HEK293 (cell line): ENCODE data around the gene MALT1.

Experiments
- CTCF ChIA-PET: fragments of 350-600 bp; formaldehyde crosslinking; extraction: SDS; loops from one replicate; lab custom pipeline; 2021; ENCODE audit warnings: antibody characterized with exemption; lab: Yijun Ruan, JAX
- POLR2A ChIA-PET: fragments of 300-600 bp; formaldehyde crosslinking; extraction: SDS; loops from one replicate; lab custom pipeline; 2020; ENCODE audit warnings: antibody characterized with exemption, inconsistent platforms; lab: Yijun Ruan, JAX
- H3K27ac ChIP-seq: fragments of 200-500 bp; sonication (Bioruptor generic); 2 replicates; pipeline ENCODE4 v1.5.1; 2014; ENCODE audit warnings: low read depth, low read length, control low read depth, inconsistent platforms; ENCODE audit errors: extremely low read depth
- H3K36me3 ChIP-seq, 2 experiments: fragments of 200-500 bp in 1 of 2; sonication (Bioruptor generic) in 1 of 2; 1 replicate in 1 of 2; 2 replicates in 1 of 2; pipeline ENCODE4 v1.5.1; 2014 to 2017; ENCODE audit warnings: inconsistent platforms in 2 of 2, low read length in 2 of 2; ENCODE audit not compliant: control insufficient read depth in 2 of 2, insufficient read depth in 1 of 2
- H3K4me1 ChIP-seq: fragments of 200-500 bp; sonication (Bioruptor generic); 2 replicates; pipeline ENCODE4 v1.5.1; 2014; ENCODE audit warnings: mild to moderate bottlenecking, low read length, inconsistent platforms; ENCODE audit not compliant: control insufficient read depth, insufficient read depth
- H3K4me3 ChIP-seq: 2 replicates; pipeline ENCODE4 v1.5.1; 2011; ENCODE audit warnings: low read depth, mild to moderate bottlenecking, control low read depth, low read length, moderate library complexity
- H3K9me3 ChIP-seq: fragments of 200-500 bp; sonication (Bioruptor generic); 2 replicates; pipeline ENCODE4 v1.5.1; 2014; ENCODE audit warnings: low read depth, low read length, inconsistent platforms; ENCODE audit not compliant: control insufficient read depth, insufficient read depth
- GLI2 ChIP-seq: fragments of 450-650 bp; formaldehyde crosslinking; IDR thresholded peaks from 2 replicates; pipeline ENCODE4; 2017; ENCODE audit warnings: missing biosample characterization, missing genetic modification characterization, low read depth, borderline replicate concordance
- GLI4 ChIP-seq: fragments of 450-650 bp; formaldehyde crosslinking; IDR thresholded peaks from 2 replicates; pipeline ENCODE4 v1.5.1; 2016; ENCODE audit warnings: missing biosample characterization, missing genetic modification characterization
- ZBTB7A ChIP-seq: fragments of 450-650 bp; formaldehyde crosslinking; IDR thresholded peaks from 2 replicates; pipeline ENCODE4 v1.5.1; 2016; ENCODE audit warnings: low read depth, missing biosample characterization, missing genetic modification characterization
- ZFP37 ChIP-seq: fragments of 450-650 bp; formaldehyde crosslinking; IDR thresholded peaks from 2 replicates; pipeline ENCODE4 v1.5.1; 2016; ENCODE audit warnings: missing biosample characterization, missing genetic modification characterization
- ZNF133 ChIP-seq: fragments of 450-650 bp; formaldehyde crosslinking; IDR thresholded peaks from 2 replicates; pipeline ENCODE4 v1.5.1; 2016; ENCODE audit warnings: missing biosample characterization, missing genetic modification characterization
- ZNF211 ChIP-seq: fragments of 450-650 bp; formaldehyde crosslinking; IDR thresholded peaks from 2 replicates; pipeline ENCODE4 v1.5.1; 2016; ENCODE audit warnings: low read depth, missing biosample characterization, missing genetic modification characterization
- ZNF248 ChIP-seq: fragments of 450-650 bp; formaldehyde crosslinking; IDR thresholded peaks from 2 replicates; pipeline ENCODE4 v1.5.1; 2017; ENCODE audit warnings: missing biosample characterization, missing genetic modification characterization
- ZNF600 ChIP-seq: fragments of 450-650 bp; formaldehyde crosslinking; IDR thresholded peaks from 2 replicates; pipeline ENCODE4 v1.5.1; 2016; ENCODE audit warnings: missing biosample characterization, missing genetic modification characterization
- ZNF629 ChIP-seq: fragments of 450-650 bp; formaldehyde crosslinking; IDR thresholded peaks from 2 replicates; pipeline ENCODE4 v1.5.1; 2017; ENCODE audit warnings: missing biosample characterization, missing genetic modification characterization
- TF ChIP-seq, protein P1 (sequence below): fragments of 450-650 bp; formaldehyde crosslinking; IDR thresholded peaks from 2 replicates; pipeline ENCODE4 v1.5.1; 2017; ENCODE audit warnings: missing biosample characterization, missing genetic modification characterization
- TF ChIP-seq, protein P2 (sequence below): fragments of 450-650 bp; formaldehyde crosslinking; IDR thresholded peaks from 2 replicates; pipeline ENCODE4 v1.5.1; 2016; ENCODE audit warnings: missing biosample characterization, missing genetic modification characterization
- TF ChIP-seq, protein P3 (sequence below): fragments of 450-650 bp; formaldehyde crosslinking; IDR thresholded peaks from 2 replicates; pipeline ENCODE4 v1.5.1; 2016; ENCODE audit warnings: missing biosample characterization, missing genetic modification characterization, borderline replicate concordance
- TF ChIP-seq, protein P4 (sequence below): fragments of 450-650 bp; formaldehyde crosslinking; IDR thresholded peaks from 2 replicates; pipeline ENCODE4 v1.5.1; 2016; ENCODE audit warnings: missing biosample characterization, missing genetic modification characterization
- TF ChIP-seq, protein P5 (sequence below): fragments of 450-650 bp; formaldehyde crosslinking; IDR thresholded peaks from 2 replicates; pipeline ENCODE4 v1.5.1; 2017; ENCODE audit warnings: missing biosample characterization, mild to moderate bottlenecking, missing genetic modification characterization, moderate library complexity
- TF ChIP-seq, protein P6 (sequence below): fragments of 450-650 bp; formaldehyde crosslinking; IDR thresholded peaks from 2 replicates; pipeline ENCODE4 v1.5.1; 2016; ENCODE audit warnings: missing biosample characterization, missing genetic modification characterization

Gene MALT1

DNA sequence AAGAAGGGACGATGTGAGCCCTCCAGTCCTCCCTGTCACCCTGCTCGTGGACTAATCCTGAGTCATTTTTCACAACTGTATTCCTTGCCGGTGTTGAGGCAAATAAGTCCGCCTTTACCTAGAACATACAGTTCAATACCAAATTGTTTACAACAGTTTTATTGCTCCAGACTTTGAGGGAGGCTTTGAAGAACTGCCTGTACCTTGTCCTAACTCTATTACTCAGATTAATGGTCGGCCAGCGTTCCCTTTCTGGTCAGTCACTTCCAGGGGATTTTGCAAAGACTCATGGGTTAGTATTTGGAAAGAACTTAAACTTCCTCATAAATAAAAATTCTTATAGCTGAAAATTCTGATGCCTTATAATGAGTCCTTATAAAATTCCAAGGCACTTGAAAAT, 108.3 kb downstream of the MALT1 start:
- Histone ChIP-seq H3K9me3 (no peaks in the 10 kb centered on the region), H3K36me3 (no peaks in the 10 kb centered on the region), H3K27ac (no peak overlapping the region), H3K4me1 (peaks cover 2% of the 10 kb centered on the region), H3K4me3 (no peak overlapping the region)
- TF ChIP-seq, protein P1, sequence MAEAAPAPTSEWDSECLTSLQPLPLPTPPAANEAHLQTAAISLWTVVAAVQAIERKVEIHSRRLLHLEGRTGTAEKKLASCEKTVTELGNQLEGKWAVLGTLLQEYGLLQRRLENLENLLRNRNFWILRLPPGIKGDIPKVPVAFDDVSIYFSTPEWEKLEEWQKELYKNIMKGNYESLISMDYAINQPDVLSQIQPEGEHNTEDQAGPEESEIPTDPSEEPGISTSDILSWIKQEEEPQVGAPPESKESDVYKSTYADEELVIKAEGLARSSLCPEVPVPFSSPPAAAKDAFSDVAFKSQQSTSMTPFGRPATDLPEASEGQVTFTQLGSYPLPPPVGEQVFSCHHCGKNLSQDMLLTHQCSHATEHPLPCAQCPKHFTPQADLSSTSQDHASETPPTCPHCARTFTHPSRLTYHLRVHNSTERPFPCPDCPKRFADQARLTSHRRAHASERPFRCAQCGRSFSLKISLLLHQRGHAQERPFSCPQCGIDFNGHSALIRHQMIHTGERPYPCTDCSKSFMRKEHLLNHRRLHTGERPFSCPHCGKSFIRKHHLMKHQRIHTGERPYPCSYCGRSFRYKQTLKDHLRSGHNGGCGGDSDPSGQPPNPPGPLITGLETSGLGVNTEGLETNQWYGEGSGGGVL (tag by site-specific recombination), result no peak
- TF ChIP-seq ZBTB7A, result no peak
- TF ChIP-seq ZNF629 (tag by site-specific recombination), result no peak
- no peak for TF ChIP-seq GLI4 (tag by site-specific recombination)
- TF ChIP-seq, protein P2, sequence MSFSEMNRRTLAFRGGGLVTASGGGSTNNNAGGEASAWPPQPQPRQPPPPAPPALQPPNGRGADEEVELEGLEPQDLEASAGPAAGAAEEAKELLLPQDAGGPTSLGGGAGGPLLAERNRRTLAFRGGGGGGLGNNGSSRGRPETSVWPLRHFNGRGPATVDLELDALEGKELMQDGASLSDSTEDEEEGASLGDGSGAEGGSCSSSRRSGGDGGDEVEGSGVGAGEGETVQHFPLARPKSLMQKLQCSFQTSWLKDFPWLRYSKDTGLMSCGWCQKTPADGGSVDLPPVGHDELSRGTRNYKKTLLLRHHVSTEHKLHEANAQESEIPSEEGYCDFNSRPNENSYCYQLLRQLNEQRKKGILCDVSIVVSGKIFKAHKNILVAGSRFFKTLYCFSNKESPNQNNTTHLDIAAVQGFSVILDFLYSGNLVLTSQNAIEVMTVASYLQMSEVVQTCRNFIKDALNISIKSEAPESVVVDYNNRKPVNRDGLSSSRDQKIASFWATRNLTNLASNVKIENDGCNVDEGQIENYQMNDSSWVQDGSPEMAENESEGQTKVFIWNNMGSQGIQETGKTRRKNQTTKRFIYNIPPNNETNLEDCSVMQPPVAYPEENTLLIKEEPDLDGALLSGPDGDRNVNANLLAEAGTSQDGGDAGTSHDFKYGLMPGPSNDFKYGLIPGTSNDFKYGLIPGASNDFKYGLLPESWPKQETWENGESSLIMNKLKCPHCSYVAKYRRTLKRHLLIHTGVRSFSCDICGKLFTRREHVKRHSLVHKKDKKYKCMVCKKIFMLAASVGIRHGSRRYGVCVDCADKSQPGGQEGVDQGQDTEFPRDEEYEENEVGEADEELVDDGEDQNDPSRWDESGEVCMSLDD (tag by site-specific recombination), result no peak
- no peak for TF ChIP-seq GLI2
- TF ChIP-seq, protein P3, sequence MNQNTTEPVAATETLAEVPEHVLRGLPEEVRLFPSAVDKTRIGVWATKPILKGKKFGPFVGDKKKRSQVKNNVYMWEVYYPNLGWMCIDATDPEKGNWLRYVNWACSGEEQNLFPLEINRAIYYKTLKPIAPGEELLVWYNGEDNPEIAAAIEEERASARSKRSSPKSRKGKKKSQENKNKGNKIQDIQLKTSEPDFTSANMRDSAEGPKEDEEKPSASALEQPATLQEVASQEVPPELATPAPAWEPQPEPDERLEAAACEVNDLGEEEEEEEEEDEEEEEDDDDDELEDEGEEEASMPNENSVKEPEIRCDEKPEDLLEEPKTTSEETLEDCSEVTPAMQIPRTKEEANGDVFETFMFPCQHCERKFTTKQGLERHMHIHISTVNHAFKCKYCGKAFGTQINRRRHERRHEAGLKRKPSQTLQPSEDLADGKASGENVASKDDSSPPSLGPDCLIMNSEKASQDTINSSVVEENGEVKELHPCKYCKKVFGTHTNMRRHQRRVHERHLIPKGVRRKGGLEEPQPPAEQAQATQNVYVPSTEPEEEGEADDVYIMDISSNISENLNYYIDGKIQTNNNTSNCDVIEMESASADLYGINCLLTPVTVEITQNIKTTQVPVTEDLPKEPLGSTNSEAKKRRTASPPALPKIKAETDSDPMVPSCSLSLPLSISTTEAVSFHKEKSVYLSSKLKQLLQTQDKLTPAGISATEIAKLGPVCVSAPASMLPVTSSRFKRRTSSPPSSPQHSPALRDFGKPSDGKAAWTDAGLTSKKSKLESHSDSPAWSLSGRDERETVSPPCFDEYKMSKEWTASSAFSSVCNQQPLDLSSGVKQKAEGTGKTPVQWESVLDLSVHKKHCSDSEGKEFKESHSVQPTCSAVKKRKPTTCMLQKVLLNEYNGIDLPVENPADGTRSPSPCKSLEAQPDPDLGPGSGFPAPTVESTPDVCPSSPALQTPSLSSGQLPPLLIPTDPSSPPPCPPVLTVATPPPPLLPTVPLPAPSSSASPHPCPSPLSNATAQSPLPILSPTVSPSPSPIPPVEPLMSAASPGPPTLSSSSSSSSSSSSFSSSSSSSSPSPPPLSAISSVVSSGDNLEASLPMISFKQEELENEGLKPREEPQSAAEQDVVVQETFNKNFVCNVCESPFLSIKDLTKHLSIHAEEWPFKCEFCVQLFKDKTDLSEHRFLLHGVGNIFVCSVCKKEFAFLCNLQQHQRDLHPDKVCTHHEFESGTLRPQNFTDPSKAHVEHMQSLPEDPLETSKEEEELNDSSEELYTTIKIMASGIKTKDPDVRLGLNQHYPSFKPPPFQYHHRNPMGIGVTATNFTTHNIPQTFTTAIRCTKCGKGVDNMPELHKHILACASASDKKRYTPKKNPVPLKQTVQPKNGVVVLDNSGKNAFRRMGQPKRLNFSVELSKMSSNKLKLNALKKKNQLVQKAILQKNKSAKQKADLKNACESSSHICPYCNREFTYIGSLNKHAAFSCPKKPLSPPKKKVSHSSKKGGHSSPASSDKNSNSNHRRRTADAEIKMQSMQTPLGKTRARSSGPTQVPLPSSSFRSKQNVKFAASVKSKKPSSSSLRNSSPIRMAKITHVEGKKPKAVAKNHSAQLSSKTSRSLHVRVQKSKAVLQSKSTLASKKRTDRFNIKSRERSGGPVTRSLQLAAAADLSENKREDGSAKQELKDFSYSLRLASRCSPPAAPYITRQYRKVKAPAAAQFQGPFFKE (tag by site-specific recombination), result no peak
- no peak for TF ChIP-seq ZNF133 (tag by site-specific recombination)
- no peak for TF ChIP-seq ZNF600 (tag by site-specific recombination)
- TF ChIP-seq ZNF211 (tag by site-specific recombination), result no peak
- TF ChIP-seq ZFP37 (tag by site-specific recombination), result no peak
- TF ChIP-seq, protein P4, sequence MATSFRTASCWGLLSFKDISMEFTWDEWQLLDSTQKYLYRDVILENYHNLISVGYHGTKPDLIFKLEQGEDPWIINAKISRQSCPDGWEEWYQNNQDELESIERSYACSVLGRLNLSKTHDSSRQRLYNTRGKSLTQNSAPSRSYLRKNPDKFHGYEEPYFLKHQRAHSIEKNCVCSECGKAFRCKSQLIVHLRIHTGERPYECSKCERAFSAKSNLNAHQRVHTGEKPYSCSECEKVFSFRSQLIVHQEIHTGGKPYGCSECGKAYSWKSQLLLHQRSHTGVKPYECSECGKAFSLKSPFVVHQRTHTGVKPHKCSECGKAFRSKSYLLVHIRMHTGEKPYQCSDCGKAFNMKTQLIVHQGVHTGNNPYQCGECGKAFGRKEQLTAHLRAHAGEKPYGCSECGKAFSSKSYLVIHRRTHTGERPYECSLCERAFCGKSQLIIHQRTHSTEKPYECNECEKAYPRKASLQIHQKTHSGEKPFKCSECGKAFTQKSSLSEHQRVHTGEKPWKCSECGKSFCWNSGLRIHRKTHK (tag by site-specific recombination), result no peak
- TF ChIP-seq, protein P5, sequence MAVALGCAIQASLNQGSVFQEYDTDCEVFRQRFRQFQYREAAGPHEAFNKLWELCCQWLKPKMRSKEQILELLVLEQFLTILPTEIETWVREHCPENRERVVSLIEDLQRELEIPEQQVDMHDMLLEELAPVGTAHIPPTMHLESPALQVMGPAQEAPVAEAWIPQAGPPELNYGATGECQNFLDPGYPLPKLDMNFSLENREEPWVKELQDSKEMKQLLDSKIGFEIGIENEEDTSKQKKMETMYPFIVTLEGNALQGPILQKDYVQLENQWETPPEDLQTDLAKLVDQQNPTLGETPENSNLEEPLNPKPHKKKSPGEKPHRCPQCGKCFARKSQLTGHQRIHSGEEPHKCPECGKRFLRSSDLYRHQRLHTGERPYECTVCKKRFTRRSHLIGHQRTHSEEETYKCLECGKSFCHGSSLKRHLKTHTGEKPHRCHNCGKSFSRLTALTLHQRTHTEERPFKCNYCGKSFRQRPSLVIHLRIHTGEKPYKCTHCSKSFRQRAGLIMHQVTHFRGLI (tag by site-specific recombination), result no peak
- no peak for TF ChIP-seq ZNF248
- TF ChIP-seq, protein P6, sequence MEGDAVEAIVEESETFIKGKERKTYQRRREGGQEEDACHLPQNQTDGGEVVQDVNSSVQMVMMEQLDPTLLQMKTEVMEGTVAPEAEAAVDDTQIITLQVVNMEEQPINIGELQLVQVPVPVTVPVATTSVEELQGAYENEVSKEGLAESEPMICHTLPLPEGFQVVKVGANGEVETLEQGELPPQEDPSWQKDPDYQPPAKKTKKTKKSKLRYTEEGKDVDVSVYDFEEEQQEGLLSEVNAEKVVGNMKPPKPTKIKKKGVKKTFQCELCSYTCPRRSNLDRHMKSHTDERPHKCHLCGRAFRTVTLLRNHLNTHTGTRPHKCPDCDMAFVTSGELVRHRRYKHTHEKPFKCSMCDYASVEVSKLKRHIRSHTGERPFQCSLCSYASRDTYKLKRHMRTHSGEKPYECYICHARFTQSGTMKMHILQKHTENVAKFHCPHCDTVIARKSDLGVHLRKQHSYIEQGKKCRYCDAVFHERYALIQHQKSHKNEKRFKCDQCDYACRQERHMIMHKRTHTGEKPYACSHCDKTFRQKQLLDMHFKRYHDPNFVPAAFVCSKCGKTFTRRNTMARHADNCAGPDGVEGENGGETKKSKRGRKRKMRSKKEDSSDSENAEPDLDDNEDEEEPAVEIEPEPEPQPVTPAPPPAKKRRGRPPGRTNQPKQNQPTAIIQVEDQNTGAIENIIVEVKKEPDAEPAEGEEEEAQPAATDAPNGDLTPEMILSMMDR, result no peak
- CTCF ChIA-PET, result interaction anchor here (0.8 to 12.6 kb wide), 5 partner anchors 12 to 291 kb away, joined by 3 to 206 read pairs (median 20); no protein-coding TSS in a partner anchor
- POLR2A ChIA-PET, result no interaction called here
